Stromal cell of bone marrow (primary cell): ENCODE results near the gene UPK3B.
"Not testable (repeated sequence)": the region's sequence is repeated elsewhere in the genome, so short reads cannot be mapped to it uniquely, and the experiment has no call there.

Source experiments
- DNase-seq: peaks from one replicate; pipeline ENCODE4 v3.0.0-alpha.2; 2012; ENCODE audit warnings: low read depth

UPK3B gene

DNA sequence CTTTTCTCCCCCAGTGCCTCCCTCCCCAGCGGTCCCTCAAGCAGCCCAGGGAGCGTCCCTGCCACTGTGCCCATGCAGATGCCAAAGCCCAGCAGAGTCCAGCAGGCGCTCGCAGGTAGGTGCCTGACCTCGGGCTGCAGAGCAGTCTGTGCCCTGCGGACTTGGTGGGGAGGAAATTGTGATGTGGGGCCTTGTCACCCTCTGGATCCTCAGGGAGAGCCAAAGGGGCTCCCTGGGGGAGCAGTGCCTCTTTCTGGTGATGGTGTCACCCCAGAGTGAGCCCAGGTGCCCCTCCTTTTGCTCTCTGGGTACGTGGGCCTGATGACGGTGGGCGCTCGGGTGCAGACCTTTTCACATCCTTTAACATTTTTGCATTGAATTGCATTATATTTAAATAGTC lies 18.2 kb upstream of the UPK3B start:
- DNase-seq: not testable (repeated sequence)

DNA sequence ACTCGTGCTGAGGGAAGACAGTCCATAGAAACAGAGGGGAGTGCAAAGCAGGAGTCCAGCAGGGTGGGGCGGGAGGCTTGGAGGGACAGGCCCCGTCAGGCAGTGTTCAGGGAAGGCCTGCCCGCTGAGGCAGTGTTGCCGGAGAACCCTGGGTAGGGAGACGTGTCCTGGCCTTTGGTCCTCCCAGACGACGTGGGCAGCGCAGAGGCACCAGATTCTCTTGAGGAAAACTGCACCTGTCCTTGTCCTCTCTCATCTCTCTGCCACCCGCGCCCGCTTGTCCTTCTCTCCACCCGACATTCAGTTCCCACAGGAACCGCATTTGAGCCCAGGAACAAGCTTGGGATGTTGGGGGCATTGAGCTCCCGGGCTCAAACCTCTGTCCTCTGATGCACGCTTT lies 14.6 kb upstream of the UPK3B start:
- DNase-seq: not testable (repeated sequence)

DNA sequence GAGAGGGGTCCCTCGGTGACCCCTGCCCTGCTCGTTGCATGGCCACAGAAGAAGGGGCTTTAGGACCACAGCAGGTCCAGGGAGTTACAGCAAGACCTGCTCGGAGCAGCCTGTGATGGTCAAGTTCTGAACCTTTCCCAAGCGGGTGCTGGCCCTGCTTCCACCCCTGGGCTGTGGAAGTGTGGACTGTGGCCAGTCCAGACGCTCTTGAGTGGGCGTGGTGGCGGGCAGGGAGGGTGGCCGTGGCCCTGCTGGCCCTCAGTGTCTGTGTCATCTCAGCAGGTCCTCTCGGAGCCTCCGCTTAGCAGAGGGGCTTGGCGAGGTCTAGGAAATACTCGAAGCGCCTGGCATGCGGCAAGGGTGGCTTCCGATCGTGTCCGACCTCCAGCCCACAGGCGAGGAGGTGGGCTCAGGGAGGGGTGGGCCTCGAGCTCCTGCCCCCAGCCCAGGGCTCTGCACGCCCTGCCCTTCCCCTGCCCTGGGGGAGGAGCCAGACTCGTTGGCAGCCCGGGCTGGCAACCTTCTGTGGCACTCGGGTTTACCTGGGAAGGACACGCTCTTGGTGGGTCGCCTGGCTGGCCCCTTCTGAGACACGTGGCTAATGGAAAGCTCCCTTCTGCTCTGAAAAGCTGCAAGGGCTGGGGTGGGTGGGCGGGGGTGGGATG lies 12.3 kb upstream of the UPK3B start:
- DNase-seq: not testable (repeated sequence)

DNA sequence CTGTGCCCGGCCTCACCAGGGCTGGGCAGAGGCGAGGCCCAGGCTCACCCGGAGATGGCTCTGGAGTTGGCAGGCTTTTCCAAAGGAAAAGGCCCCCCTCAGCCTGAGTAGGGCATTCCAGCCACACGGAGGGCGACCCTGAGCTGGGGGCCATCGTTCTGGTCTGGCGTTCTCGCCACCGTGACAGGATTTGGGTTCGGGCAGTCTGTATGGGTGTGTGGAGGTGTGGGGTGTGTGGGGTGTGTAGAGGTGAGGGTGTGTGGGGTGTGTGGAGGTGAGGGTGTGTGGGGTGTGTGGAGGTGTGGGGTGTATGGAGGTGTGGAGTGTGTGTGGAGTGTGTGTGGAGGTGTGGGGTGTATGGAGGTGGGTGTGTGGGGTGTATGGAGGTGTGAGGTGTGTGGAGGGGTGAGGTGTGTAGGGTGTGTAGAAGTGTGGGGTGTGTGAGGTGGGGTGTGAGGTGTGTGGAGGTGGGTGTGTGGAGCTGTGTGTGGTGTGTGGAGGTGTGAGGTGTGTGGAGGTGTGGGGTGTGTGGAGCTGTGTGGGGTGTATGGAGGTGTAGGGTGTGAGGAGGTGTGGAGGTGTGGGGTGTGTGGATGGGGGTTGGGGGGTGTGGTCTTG lies 11.7 kb upstream of the UPK3B start:
- not testable (repeated sequence) for DNase-seq

DNA sequence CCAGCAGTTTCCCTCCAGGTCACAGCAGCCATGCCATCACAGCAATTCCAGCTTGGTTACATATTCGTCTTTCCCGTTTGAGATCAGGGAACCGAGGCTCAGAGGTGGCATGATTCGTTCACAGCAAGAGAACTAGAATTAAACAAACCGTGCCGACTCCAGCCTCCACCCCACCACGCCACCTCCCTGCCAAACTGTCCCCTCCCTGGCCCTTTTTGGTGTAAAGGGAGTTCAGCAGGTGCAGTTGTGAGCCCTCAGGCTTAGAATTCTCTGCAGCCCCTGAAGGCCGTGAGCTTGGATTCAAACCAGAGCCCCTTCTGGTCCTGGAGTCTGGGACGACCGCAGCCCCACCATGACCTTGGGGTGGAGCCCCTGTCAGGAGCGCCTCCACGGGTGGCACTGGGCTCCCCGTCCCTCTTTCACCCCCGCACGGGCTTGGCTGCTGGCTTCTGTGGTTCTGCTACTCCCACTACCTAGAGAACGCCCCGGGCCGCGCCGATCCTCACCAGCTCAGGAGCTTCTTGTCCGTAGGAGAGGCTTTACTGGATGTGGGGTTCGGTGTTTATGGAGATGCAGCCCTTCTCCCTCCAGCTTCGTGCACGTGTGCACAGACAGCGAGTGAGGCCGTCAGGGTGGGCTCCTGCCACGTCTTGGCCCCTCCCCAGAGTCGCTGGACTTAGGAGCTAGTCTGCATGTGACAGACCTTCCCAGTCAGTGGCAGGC lies 11.0 kb upstream of the UPK3B start:
- DNase-seq: not testable (repeated sequence)

DNA sequence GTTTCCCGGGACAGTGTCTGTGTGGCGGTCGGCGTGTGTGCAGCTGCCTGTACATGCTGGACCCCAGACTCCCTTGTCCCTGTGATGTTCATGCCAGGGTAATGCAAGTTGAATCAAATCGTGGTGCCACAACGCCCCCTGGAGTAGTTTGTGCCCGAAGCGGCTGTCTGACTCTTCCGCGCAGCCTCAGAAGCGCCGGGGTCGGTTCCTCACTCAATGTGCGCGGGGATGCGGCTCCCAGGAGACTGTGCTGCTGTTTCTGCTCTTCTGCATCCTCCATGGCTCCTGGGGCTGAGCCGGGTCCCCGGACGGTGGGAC lies 10.5 kb upstream of the UPK3B start:
- not testable (repeated sequence) for DNase-seq

DNA sequence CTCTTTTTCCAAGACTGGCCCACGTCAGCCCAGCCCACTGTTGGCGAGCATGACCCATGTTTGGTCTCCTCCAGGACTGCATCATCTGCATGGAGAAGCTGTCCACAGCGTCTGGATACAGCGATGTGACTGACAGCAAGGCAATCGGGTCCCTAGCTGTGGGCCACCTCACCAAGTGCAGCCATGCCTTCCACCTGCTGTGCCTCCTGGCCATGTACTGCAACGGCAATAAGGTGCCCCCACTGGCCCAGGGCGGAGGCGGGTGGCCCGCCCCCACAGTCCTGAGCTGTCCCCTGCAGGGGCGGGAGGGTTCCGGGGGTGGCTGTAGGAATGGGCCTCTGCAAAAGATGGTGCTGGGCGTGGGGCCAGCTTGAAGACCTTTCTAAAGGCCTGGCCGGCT lies 8.1 kb upstream of the UPK3B start:
- not testable (repeated sequence) for DNase-seq

DNA sequence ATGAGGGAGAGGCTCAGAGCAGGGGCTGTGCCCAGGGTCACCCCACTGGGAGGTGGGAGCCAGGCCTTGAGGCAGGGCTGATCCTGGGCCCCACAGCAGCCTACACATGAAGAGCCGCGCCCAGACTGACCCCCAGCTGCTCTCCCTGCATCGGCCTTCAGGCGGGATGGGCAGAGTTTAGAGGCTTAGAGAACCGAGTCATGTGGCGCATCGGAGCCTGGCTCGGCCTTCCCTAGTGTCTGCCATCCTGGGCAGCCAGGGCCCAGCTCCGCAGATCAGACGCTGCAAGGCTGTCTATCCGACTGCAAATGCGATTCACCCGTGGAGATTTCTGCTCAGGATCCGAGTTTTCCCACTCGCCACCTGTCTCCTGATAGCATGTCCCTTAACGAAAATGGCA lies 7.5 kb upstream of the UPK3B start:
- DNase-seq: not testable (repeated sequence)

DNA sequence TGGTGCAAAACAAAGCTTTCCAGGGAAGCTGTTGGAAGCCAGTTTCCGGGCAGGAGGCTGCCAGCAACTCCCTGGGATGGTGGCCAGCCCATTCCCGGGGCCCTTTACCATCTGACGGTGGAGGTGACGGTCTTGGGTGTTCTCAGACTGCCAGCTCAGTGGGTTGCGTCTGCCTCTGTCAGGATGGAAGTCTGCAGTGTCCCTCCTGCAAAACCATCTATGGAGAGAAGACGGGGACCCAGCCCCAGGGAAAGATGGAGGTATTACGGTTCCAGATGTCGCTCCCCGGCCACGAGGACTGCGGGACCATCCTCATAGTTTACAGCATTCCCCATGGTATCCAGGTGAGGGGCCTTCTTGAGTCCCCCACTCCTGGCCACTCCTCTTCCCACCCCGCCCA lies 7.1 kb upstream of the UPK3B start:
- DNase-seq: not testable (repeated sequence)

DNA sequence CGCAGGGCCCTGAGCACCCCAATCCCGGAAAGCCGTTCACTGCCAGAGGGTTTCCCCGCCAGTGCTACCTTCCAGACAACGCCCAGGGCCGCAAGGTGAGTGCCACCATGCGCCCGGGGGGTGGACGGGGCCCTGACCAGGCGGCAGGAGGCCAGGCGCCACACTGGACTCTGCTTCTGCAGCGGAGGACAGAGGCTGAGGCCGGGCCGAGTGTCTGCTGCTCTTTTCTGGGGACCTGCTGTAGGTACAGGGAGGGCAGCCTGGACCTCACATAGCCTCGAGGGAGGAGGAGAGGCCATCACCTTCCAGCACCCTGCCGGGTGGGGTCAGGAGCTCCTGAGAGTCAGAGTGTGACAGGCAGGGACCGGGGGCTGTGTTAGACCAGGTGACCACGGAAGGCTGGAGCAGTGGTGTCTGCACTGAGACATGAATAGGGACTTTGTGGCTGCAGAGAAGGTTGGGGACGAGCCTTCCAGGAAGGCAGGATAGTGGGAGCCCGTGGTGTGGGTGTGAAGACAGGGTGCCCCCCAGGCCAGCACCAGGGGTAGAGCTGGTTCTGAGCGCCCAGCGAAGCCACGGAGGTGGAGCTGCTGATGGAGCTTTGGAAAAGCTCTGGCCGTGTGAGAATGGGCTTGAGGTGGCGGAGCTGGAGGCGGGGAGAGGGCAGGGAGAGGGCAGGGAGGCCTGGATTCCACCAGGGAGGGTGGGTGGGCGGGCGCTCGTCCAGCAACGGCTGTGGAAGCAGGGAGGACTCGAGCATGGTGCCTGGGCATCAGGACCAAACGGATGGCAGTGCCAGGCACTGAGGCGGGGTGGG lies 5.8 kb upstream of the UPK3B start:
- not testable (repeated sequence) for DNase-seq

DNA sequence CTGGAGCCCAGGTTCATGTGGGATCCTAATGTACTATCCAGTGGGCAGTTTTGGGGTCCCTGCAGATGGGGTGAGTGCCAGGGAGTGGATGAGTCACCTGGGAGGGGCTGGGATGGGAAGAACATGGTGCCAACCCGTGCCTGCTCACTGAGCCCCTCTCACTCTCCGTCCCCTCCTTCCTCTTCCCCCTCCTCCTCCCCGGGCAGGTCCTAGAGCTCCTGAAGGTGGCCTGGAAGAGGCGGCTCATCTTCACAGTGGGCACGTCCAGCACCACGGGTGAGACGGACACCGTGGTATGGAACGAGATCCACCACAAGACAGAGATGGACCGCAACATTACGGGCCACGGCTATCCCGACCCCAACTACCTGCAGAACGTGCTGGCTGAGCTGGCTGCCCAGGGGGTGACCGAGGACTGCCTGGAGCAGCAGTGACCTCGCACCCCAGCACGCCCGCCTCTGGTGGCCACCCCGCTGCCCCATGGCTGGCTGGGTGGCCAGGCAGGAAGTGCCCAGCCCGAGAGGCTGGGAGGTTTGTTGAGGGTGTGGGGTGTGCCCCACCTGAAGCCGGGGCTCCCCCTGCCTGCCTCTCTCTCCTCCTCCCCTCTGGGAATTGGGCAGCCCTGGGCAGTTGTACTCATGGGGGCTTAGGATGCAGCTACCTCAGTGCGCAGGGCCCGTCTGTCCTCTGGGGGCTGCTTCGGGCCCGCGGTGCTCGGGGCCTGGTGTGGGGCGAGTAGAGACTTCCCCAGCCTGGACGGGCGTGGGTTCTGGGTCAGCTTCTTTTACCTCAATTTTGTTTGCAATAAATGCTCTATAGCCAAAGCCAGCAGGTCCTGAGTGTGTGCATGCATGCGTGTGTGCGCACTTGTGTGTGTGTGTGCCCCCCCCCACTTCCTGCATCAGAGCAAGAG lies 4.9 kb upstream of the UPK3B start:
- DNase-seq: no peak

DNA sequence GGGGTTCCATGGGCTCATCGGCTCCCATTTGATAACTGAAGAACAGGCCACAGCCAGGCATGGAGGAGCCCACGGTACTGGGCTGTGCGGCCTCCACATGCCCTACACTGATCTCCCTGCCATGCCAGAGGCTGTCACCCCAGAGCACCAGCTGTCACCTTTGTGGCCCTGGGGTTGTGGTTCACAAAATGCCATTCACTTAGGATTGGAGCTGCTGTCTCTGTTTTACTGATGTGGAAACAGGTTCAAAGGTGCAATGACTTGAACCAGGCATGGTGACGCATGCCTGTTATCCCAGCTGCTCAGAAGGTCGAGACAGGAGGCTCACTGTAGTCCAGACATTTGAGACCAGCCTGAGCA lies 4.3 kb upstream of the UPK3B start:
- DNase-seq: no peak

DNA sequence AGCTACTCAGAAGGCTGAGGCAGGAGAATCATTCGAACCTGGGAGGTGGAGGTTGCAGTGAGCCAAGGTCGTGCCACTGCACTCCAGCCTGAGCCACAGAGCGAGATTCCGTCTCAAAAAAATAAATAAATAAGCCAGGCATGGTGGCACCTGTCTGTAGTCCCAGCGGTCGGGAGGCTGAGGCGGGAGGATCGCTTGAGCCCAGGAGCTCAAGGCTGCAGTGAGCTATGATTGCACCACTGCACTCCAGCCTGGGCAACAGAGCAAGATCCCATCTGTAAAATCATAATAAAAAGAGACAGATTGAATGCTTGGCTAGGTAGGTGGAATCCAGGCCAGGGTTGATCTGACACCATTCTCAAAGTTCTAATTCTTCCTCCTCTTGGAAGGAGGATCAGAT lies 3.7 kb upstream of the UPK3B start:
- DNase-seq: not testable (repeated sequence)

DNA sequence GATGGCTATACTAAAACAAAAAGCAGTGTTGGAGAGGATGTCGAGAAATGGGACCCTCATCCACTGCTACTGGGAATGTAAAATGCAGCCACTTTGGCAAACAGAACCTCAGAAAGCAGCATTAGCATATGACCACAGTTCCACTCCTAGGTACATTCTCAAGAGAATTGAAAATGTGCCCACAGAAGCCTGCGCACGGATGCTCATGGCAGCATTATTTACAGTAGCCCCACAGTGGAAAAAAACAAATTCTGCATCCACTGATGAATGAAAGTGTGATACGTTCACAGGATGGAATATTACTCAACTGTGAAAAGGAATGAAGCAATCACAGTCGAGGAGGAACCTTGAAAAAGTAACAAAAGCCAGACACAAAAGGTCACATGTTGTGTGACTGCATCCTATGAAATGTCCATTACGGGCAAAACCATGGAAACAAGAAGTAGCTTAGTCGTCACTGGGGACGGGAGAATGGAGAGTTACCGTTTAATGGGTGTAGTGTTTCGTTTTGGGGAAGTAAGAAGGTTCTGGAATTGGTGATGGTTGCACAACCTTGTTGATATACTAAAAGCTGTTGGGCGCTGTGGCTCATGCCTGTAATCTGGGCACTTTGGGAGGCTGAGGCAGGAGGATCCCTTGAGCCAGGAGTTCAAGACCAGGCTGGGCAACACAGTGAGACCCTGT lies 2.5 kb upstream of the UPK3B start:
- DNase-seq: no peak

DNA sequence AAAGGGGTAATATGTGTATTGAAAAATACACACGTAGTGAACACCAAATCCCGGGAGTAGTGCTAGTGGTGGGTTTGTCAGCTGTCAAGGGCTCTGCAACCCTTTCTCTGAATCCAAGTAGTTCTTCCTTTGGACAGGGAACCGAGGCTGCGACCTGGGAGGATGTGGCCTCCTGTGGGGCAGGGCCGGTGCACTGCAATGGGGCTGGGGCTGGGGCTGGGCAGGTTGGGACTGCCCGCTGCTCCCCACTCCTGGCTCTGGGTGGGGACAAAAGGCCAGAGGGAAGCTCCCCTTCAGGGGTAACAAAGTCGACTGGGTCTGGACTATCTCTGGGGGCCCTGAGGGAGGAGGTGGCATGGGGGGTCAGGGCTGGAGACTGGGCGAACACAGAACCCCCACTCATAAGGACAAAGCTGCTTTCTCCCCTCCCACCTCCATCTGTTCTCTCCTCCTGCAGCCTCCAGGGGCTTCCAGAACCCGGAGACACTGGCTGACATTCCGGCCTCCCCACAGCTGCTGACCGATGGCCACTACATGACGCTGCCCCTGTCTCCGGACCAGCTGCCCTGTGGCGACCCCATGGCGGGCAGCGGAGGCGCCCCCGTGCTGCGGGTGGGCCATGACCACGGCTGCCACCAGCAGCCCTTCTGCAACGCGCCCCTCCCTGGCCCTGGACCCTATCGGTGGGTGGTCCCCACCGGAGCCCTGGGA lies 1.0 kb downstream of the UPK3B start:
- not testable (repeated sequence) for DNase-seq

DNA sequence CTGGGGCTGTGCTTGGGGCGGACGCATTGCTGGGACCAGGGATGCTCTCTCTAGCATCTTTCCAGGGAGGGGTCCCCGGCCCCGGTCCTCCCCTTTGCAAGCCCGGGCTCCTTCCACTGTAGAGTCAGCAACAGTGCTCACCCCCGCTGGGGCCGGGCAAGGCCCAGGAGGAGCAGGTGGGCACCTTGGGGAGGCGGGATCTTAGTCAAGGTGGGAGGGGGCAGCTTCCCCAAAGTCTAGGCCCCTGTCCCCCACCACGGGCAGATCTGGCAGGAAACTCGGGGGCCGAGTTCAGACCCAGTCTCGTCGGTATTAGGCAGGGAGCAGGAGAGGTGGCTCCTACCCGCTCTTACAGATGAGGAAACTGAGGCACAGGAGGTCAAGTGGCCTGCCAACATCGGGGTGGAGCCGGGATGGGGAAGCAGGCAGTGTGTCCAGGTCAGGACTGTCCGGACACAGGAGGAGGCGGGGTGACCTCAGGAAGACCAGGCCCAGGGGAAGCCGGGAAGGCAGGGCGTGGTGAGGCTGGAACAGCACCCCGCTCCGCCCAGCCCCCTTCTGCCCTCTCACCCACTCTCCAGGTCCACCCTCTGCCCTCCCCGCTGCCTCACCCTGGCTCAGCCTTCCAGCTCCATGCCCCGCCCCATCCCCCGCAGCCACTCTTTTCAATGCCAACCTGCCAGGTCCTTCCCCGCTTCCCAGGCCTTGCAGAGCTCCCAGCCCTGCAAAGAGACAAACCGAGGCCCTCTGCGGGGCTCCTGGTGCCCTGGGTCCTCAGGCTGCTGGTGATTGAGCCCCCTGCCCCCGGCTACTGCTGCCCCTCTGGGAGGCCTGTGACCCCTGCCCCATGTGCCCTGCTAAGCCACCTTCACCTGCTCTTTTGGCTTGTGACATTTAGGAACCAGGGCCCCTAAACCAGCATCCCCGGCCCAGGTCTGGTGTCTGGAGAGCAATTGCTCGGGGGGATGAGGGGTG lies 1.8 kb downstream of the UPK3B start:
- not testable (repeated sequence) for DNase-seq

DNA sequence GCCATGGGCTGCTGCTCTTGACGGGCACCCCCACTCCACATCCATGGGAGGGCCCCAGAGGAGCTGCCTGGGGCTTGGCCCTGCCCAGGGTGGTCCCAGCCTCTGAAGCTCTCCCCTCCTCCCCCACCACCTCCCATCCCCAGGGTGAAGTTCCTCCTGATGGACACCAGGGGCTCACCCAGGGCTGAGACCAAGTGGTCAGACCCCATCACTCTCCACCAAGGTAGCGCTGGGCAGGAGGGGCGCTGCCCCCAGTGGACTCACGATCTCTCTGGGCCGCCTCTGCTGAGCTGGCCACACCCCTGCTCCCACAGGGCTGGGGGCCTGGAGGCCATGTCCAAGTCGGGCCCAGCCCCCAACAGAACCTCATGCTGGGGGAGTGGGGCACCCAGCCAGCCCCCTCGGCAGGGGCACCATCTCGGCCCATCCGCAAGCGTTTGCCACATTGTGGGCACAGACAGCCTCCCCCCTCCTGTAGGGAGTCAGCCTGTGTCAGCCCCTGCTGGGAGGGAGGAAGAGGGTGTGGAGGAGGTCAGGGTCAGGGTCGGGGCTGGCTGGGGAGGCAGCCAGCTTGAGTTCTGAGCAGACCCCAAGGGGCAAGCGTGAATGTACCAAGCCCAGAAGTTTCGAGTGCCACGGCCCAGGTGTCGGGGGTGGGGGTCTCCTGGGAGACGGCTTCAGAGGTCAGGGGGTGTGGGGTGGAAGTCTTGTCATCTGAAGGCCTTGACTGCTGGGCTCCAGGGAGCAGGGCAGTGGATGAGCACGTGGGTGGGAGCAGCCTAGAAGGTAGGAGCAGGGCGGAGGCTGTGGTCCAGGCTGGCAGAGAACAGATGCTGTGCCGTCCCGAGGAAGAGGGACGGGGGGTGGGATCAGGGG lies 2.8 kb downstream of the UPK3B start:
- no peak for DNase-seq
